HG02852 (cell line): ENCODE measurements around the gene SLC36A3.
"Not testable (repeated sequence)": the region's sequence is repeated elsewhere in the genome, so short reads cannot be mapped to it uniquely, and the experiment has no call there.

Source experiments
- ATAC-seq: cut with Tn5 transposase; IDR thresholded peaks from one replicate; pipeline ENCODE4 v1.9.1; 2021; ENCODE audit warnings: mild to moderate bottlenecking, moderate library complexity; ENCODE audit not compliant: unreplicated experiment

The SLC36A3 gene

DNA sequence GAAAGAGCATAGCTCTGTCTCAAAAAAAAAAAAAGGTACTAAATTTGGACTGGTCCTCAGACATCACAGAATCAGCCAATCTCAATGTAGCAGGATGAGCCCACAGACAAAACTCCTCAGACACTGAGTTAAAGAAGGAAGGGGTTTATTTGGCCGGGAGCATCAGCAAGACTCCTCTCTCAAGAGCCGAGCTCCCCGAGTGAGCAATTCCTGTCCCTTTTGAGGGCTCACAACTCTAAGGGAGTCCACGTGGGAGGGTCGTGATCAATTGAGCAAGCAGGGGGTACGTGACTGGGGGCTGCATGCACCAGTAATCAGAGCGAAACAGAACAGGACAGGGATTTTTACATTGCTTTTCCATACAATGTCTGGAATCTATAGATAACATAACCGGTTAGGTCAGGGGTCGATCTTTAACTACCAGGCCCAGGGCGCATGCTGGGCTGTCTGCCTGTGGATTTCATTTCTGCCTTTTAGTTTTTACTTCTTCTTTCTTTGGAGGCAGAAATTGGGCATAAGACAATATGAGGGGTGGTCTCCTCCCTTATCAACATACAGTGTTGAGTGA, 63.2 kb downstream of the SLC36A3 start:
- ATAC-seq: not testable (repeated sequence)

DNA sequence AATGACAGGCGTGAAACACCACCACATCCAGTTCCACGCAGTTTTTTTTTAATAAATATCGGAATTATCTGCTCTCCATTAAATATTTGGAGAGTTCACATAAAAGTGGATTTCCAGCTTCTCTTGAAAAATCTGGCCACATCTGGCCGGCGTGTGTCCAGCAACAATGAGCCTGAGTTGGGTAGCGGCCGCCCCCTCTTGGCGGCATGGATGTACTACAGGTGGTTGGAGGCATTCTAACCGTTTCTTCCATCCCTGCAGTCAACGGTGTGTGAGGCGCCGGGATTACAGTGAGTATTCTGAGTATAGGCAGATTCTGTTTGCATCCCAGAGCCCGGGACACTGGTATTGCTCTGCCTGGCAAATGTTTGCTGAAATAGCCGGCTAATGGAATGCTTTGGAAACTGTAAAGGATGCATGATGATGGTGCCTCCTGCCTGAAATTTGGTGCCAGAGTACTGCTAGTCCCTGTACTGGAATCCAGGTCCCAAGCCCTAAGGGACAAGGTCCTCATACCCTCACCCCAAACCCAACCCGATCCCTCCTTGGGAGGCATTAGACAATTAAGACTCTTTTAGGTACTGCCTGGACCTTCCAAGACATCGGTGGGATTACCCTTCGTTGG, 64.2 kb downstream of the SLC36A3 start:
- peak; percentile 46 for ATAC-seq

DNA sequence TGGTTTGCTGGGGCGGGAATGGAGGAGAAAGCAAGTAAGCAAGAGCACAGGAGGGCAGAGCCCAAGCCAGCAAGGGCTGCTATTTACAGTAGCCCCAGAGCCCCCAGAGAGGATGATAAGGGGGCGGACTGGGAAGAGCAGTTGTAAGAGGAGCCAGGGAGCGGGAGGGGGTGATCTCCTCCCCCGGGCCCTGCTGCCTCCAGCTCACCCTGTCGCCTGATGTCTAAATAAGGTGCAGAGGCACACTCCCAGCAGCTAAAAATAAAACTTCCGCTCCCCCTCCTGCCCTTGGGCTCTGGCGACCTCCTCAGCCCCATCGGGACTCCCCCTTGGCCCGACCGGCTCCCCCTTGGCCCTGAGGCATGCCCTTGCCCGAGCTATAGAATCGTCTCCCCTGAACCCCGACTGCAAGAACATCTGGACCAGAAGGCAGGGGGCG, 65.2 kb downstream of the SLC36A3 start:
- ATAC-seq: peak; percentile 38

DNA sequence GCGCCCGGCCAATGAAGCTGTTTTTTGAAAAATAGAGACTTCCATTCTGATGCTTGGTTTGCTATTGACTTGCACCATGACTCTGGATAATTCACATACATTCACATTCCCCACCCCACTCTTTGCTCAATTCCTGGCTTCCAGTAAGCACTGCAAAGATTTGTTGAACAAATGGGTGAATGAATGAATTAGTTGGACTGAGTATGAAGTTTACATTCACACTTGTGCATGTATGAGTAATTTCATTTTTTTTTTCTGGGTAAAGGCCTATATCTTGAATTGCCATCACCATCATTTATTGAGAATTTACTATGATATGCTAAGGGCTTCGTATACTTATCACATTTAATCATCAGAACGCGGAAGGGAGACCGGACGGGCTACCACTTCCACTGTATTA, 65.9 kb downstream of the SLC36A3 start:
- ATAC-seq: no peak

DNA sequence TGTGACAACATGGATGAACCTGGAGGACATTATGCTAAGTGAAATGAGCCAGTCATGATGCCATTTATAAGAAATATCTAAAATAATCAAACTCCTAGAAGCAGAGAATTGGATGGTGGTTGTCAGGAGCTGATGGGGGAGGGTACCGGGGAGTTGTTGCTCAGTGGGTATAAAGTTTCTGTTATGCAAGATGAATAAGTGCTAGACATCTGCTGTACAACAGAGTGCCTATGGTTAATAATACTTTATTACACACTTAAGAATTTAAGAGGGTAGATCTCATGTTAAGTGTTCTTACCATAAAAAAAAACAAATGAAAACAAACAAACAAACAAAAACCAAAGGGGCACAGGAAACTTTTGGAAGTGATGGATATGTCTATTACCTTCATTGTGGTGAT, 66.7 kb downstream of the SLC36A3 start:
- no peak for ATAC-seq

DNA sequence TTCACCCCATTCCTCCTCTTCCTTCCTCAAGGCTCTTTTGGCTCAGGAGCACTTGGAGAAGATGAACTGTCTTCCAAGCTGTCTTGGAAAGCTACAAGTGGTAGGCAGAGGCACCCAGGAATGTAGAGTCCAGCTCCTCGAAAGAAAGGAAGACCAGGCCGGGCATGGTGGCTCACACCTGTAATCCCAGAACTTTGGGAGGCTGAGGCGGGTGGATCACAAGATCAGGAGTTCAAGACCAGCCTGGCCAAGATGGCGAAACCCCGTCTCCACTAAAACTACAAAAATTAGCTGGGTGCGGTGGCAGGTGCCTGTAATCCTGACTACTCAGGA, 68.4 kb downstream of the SLC36A3 start:
- ATAC-seq: not testable (repeated sequence)

DNA sequence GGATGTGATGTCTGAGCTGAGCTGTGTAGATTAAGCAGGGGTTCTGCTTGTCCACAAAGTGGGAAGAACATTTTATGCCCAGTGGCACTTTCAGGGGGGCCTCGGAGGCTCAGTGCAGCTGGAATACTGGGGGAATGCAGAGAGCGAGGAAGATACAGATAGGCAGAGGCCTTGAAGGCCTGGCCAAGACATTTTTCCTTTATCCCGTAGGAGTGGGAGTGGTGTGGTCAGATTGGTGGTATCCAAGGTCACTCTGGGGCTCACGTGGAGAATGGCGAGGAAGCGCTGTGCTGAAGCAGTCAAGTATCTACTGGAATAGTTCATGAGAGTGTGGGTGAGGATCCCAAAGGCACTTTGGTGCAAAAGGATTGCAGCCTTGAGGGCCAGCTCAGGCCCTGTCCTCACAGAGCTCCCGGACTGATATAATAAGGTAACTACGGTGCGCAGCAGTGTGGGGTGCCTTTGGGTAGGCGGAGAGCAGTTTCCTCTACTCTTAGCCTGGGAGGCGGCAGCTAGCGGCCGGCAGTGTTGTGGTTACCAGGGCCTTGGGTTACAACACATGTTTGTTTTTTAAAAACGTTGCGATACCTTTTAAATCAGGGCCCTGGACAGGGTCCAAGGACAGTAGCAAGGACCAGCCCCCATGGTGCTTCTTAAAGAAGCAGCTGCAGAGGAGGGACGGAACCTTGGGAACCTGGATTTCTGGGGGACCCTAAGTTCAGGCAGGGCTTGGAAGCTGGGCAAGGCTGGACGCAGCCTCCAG, 68.9 kb downstream of the SLC36A3 start:
- peak; percentile 70 for ATAC-seq

DNA sequence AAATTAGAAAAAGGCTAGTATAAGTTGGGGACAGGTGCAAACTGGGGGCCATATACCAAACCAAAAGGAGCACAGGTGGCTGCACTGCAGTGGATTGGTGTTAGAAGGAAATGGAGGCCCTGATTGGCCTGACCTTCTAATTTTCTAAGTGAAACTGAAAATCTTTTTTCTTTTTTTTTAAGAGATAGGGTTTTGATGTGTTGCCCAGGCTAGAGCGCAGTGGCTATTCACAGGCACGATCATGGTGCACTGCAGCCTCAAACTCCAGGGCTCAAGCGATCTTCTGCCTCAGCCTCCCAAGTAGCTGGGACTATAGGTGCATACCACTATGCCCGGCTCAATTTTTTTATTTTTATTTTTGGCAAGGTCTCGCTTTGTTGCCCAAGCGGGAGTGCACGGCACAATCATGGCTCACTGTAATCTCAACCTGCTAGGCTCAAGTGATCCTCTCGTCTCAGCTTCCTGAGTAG, 69.9 kb downstream of the SLC36A3 start:
- peak; percentile 53 for ATAC-seq

DNA sequence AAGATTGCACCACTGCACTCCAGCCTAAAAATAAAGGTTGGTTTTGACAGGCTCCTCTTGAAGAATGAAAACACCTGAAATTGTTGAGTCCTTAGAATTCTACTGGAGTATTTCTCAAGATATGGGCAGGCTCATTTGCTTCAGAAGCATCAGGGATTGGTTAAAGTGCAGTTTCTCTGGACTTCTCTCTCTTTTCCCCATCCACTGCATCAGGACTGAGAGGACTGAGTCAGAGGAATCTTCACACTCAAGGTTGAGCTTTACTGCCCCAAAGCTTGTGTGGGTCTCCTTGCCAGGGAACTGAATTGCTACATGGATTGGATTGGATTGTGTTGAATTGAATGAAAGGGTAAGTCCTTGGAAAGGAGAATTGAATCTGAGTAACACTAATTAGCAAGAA, 72.2 kb downstream of the SLC36A3 start:
- no peak for ATAC-seq

DNA sequence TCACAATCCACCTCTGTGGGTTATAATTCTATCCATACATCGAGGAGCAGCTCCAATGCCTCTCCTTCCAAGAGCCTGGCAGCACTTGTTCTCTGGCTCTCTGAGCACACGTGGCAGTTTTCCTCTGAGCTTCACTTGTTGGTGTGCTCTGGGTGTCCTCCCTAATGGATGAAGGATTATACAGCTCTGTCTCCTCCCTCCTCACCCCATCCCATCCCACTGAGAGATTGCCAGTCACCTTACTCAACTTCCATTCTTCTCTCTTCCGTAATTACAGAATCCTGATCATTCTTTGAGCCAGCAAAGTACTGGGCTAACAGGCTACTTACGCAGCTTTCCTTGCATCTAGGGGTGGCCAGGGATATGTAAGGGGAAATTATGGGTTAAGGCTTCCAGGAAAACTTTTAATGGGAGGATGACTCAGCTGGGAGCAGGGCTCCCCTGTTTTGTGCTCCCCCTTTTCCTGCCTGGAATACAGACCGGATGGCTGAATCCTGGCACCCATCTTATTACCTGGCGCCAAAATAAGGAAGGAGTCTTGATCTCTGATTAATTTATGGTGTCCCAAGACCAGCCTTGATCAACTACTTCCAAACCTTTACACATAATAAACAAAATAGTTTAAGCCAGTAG, 73.4 kb downstream of the SLC36A3 start:
- ATAC-seq: no peak

DNA sequence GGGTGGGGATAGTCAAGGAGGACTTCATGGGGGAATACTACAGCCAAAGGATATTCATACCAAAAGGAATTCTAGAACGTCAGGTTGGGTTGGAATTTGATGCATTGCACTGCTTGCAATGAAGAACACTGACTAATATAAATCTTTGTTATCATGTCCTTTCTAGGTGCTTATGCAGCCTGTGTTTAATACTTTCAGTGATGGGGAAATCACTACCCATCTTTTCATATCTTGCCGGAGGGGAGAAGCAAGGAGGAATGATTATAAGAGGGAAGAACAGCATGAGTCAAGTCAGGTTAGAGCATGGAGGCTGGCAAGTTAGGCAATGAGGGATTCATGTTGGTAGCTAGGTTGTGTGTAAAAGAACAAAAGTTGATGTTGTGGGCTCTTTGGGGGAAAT, 74.6 kb downstream of the SLC36A3 start:
- ATAC-seq: no peak

DNA sequence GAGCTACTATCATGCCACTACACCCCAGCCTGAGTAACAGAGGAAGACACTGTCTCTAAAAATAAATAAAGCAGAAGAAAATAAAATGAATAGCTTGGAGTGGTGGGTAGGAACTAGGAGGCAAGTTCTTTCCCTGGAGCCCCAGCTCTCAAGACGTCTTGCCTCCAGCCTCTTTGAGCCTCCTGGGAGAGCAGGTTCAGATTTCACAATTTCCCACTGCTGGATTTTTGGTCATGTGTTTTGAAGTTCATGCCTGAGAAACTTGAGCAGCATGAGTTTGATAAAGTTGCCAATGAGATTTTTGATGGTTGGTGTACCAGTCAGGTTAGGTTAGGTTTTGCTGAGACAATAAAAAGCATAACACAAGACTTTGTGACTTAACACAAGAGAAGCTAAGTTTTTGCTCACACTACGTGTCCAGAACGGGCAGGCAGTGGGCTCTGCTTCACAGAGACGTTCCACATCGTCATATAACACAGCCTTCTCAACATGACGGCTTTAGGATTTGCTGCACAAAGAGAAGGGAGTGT, 75.6 kb downstream of the SLC36A3 start:
- no peak for ATAC-seq
